ENCODE measurements around the gene BTN1A1. TPM values are rescaled to one million over a fixed set of nuclear protein-coding genes. Genes with fewer than 3 reads are reported as not detected.

BTN1A1 gene
- polyA plus RNA-seq, 3 donors, result not detected

- Mint-ChIP-seq H3K4me1 (peaks cover 20% of the 10 kb centered on the region), H3K36me3 (peaks cover 7 to 19% of the 10 kb centered on the region in 2 donors), H3K4me3 (peak overlapping the region; percentile 92 to 93), H3K27ac (peak overlapping the region in 2 of 7 donors; percentile 62 to 84), H3K9me3 (peaks cover 0 to 2% (median 0%) of the 10 kb centered on the region in 7 donors), H3K27me3 (ENCODE audit: low read depth in 3 of 3) (peaks cover 2 to 6% (median 3%) of the 10 kb centered on the region in 3 donors)
- no peaks in the 10 kb centered on the region for H3K36me3 ChIP-seq (replicated peaks in 1 of 2; ENCODE audit: control insufficient read depth in 1 of 2, insufficient read depth in 2 of 2, low read length in 2 of 2)
- peak overlapping the region; percentile 86 for H2AFZ ChIP-seq (ENCODE audit: insufficient read depth, low read depth, low read length, poor library complexity, severe bottlenecking)
- peak overlapping the region; percentile 83 for H3K4me2 ChIP-seq (replicated peaks; ENCODE audit: extremely low read depth, low read length, poor library complexity, severe bottlenecking)
- no peaks in the 10 kb centered on the region for H4K20me1 ChIP-seq (ENCODE audit: insufficient read depth, low read length)
- no peaks in the 10 kb centered on the region for H3K9me3 ChIP-seq (replicated peaks in 1 of 2; ENCODE audit: control insufficient read depth in 1 of 2, insufficient read depth in 1 of 2, low read length in 2 of 2)
- no peak overlapping the region for H3K27ac ChIP-seq (ENCODE audit: low read depth in 1 of 2, low read length in 2 of 2)
- H3K9ac ChIP-seq (ENCODE audit: insufficient read depth, low read length, poor library complexity, severe bottlenecking), result peak overlapping the region; percentile 27
- H3K4me3 ChIP-seq (replicated peaks in 1 of 3; ENCODE audit: low read depth in 2 of 3, low read length in 3 of 3), result peak overlapping the region; percentile 17 to 78 (median 46)
- no peaks in the 10 kb centered on the region for H3K79me2 ChIP-seq (ENCODE audit: insufficient read depth, low read length)
- intact Hi-C loops (cut with micrococcal nuclease), result loop anchor here in 1 of 2 donors (10.0 kb wide), 2 partner anchors 216 to 1204 kb away; no protein-coding TSS in a partner anchor
- DNase-seq, result peak in 2 of 3 donors; percentile 19 to 46
- 11% methylated on average over 28 of the region's 42 CpGs for WGBS (ENCODE audit: insufficient coverage)
- no peaks in the 10 kb centered on the region for H3K27me3 ChIP-seq (ENCODE audit: control insufficient read depth in 2 of 2, insufficient read depth in 2 of 2, low read length in 2 of 2)
- no peak for TF ChIP-seq CTCF (IDR thresholded peaks at IDR 0.05)
- H3K4me1 ChIP-seq (ENCODE audit: control insufficient read depth in 1 of 2, insufficient read depth in 2 of 2, low read length in 2 of 2), result peaks cover 44 to 45% of the 10 kb centered on the region in 2 donors
Observed at GRCh38 chr6:26550250-26550993, 50.3 kb downstream of the BTN1A1 start.

- Histone ChIP-seq H3K4me3 (replicated peaks in 1 of 3; ENCODE audit: low read depth in 2 of 3, low read length in 3 of 3) (no peak overlapping the region), H3K27me3 (ENCODE audit: control insufficient read depth in 2 of 2, insufficient read depth in 2 of 2, low read length in 2 of 2) (no peaks in the 10 kb centered on the region), H3K79me2 (ENCODE audit: insufficient read depth, low read length) (no peaks in the 10 kb centered on the region), H3K27ac (ENCODE audit: low read depth in 1 of 2, low read length in 2 of 2) (no peak overlapping the region), H2AFZ (ENCODE audit: insufficient read depth, low read depth, low read length, poor library complexity, severe bottlenecking) (no peak overlapping the region), H3K36me3 (replicated peaks in 1 of 2; ENCODE audit: control insufficient read depth in 1 of 2, insufficient read depth in 2 of 2, low read length in 2 of 2) (no peaks in the 10 kb centered on the region), H3K9ac (ENCODE audit: insufficient read depth, low read length, poor library complexity, severe bottlenecking) (no peak overlapping the region), H3K4me1 (ENCODE audit: control insufficient read depth in 1 of 2, insufficient read depth in 2 of 2, low read length in 2 of 2) (peaks cover 39 to 40% of the 10 kb centered on the region in 2 donors), H3K9me3 (replicated peaks in 1 of 2; ENCODE audit: control insufficient read depth in 1 of 2, insufficient read depth in 1 of 2, low read length in 2 of 2) (no peaks in the 10 kb centered on the region), H3K4me2 (replicated peaks; ENCODE audit: extremely low read depth, low read length, poor library complexity, severe bottlenecking) (no peak overlapping the region), H4K20me1 (ENCODE audit: insufficient read depth, low read length) (no peaks in the 10 kb centered on the region)
- no CpG with 5 or more reads among the region's 10 CpGs for WGBS (ENCODE audit: insufficient coverage)
- peaks cover 2 to 8% (median 3%) of the 10 kb centered on the region in 3 donors for H3K27me3 Mint-ChIP-seq (ENCODE audit: low read depth in 3 of 3)
- peaks cover 13% of the 10 kb centered on the region for H3K4me1 Mint-ChIP-seq
- H3K9me3 Mint-ChIP-seq, result peaks cover 0 to 2% (median 0%) of the 10 kb centered on the region in 7 donors
- intact Hi-C loops (cut with micrococcal nuclease), result loop anchor here in 1 of 2 donors (2.0 to 10.0 kb wide), 3 partner anchors 13 to 1203 kb away; partner anchors contain the start of gene HMGN4
- peaks cover 0 to 2% of the 10 kb centered on the region in 2 donors for H3K36me3 Mint-ChIP-seq
- no peak for DNase-seq
- TF ChIP-seq CTCF (IDR thresholded peaks at IDR 0.05), result no peak
- no peak overlapping the region for H3K27ac Mint-ChIP-seq
- no peak overlapping the region for H3K4me3 Mint-ChIP-seq
Observed at GRCh38 chr6:26552205-26552604, 52.1 kb downstream of the BTN1A1 start.

All from CD14-positive monocyte (primary cell).